ENCODE data around the gene LAMP1. TPM values are rescaled to one million over a fixed set of nuclear protein-coding genes. Genes with fewer than 3 reads are reported as not detected.
"Not testable (repeated sequence)": the region's sequence is repeated elsewhere in the genome, so short reads cannot be mapped to it uniquely, and the experiment has no call there.

LAMP1 gene
- total RNA-seq, 4 donors from 2014 or later = 97.9 to 151 (median 128) TPM

GRCh38 chr13:113302986-113303385, 5.9 kb downstream of the LAMP1 start:
- Histone ChIP-seq H3K36me3 (peaks cover 0 to 31% of the 10 kb centered on the region in 2 donors), H3K4me3 (no peak overlapping the region), H3K27ac (no peak overlapping the region), H3K27me3 (no peaks in the 10 kb centered on the region), H3K9me3 (no peaks in the 10 kb centered on the region), H3K4me1 (peaks cover 0 to 61% (median 10%) of the 10 kb centered on the region in 3 donors)
- 77 to 100% methylated on average over 1 to 3 of the region's 7 CpGs for WGBS, 2 donors (ENCODE audit: low coverage in 1 of 2)
- no peak for TF ChIP-seq EP300 (IDR thresholded peaks at IDR 0.05)
- TF ChIP-seq POLR2AphosphoS5 (IDR thresholded peaks at IDR 0.05) = no peak
- no peak for TF ChIP-seq POLR2A (IDR thresholded peaks at IDR 0.05)
- TF ChIP-seq, protein P1, sequence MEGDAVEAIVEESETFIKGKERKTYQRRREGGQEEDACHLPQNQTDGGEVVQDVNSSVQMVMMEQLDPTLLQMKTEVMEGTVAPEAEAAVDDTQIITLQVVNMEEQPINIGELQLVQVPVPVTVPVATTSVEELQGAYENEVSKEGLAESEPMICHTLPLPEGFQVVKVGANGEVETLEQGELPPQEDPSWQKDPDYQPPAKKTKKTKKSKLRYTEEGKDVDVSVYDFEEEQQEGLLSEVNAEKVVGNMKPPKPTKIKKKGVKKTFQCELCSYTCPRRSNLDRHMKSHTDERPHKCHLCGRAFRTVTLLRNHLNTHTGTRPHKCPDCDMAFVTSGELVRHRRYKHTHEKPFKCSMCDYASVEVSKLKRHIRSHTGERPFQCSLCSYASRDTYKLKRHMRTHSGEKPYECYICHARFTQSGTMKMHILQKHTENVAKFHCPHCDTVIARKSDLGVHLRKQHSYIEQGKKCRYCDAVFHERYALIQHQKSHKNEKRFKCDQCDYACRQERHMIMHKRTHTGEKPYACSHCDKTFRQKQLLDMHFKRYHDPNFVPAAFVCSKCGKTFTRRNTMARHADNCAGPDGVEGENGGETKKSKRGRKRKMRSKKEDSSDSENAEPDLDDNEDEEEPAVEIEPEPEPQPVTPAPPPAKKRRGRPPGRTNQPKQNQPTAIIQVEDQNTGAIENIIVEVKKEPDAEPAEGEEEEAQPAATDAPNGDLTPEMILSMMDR (IDR thresholded peaks at IDR 0.05) = no peak
- no peak for ATAC-seq

DNA sequence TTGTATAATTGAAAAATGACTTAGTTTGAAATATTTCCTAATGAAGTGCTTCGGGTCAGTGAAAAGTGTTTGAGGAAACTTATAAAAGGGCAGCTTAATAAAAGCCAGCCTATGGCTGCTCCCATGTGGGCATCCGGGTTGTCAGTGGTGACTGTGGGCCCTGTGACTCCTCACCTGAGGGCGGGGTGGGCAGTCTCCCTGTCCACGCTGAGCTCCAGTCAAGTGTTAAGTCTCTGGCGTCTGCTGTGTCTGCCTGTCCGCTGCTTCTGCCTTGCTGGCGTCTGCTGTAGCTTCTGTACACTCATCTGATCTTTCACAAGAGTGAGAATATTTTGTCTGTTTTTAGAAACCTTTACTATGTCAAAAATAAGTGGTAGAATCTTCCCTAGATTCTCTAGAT, 7.1 kb downstream of the LAMP1 start:
- ATAC-seq = no peak
- H3K27ac ChIP-seq = no peak overlapping the region
- no peaks in the 10 kb centered on the region for H3K27me3 ChIP-seq
- H3K4me1 ChIP-seq = peaks cover 0 to 50% (median 0%) of the 10 kb centered on the region in 3 donors
- TF ChIP-seq EP300 (IDR thresholded peaks at IDR 0.05) (no peak), POLR2A (IDR thresholded peaks at IDR 0.05) (no peak)
- TF ChIP-seq, protein P1 (IDR thresholded peaks at IDR 0.05) = no peak
- 81% methylated on average over 7 of the region's 7 CpGs for WGBS, 2 donors (ENCODE audit: low coverage in 1 of 2)
- peaks cover 0 to 36% of the 10 kb centered on the region in 2 donors for H3K36me3 ChIP-seq
- no peak overlapping the region for H3K4me3 ChIP-seq
- no peaks in the 10 kb centered on the region for H3K9me3 ChIP-seq

- Histone ChIP-seq H3K36me3 (peaks cover 0 to 47% of the 10 kb centered on the region in 2 donors), H3K4me1 (peaks cover 0 to 39% (median 0%) of the 10 kb centered on the region in 3 donors), H3K27me3 (no peaks in the 10 kb centered on the region), H3K9me3 (no peaks in the 10 kb centered on the region), H3K27ac (no peak overlapping the region), H3K4me3 (no peak overlapping the region)
- no peak for ATAC-seq
- TF ChIP-seq POLR2A (IDR thresholded peaks at IDR 0.05) = no peak
- no peak for TF ChIP-seq EP300 (IDR thresholded peaks at IDR 0.05)
- no peak for TF ChIP-seq POLR2AphosphoS5 (IDR thresholded peaks at IDR 0.05)
- TF ChIP-seq, protein P1 (IDR thresholded peaks at IDR 0.05) = no peak
- 41 to 58% methylated on average over 3 to 4 of the region's 7 CpGs for WGBS, 2 donors (ENCODE audit: low coverage in 1 of 2)
These were observed 8.2 kb downstream of the LAMP1 start for GRCh38 chr13:113305208-113305607.

DNA sequence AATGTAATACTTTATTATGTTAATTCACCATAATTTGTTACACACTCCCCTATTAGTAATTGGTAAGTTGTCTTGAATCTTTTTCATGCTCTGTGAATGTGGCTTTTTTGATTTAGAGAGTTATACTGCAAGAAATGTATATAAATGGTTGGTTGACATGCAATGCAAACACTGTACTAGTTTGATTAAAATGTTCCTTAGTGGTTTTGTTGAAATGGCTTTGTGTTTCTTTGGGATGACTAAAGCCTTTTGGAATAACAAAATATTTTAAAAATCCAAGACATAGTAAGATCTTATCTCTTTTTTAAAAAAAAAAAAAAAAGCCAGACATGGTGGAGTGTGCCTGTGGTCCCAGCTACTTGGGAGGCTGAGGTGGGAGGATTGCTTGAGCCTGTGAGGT, 10.5 kb downstream of the LAMP1 start:
- H3K27me3 ChIP-seq = no peaks in the 10 kb centered on the region
- H3K4me1 ChIP-seq = peaks cover 0 to 27% (median 0%) of the 10 kb centered on the region in 3 donors
- peaks cover 0 to 69% of the 10 kb centered on the region in 2 donors for H3K36me3 ChIP-seq
- no peak for ATAC-seq
- no peaks in the 10 kb centered on the region for H3K9me3 ChIP-seq
- no peak overlapping the region for H3K4me3 ChIP-seq
- TF ChIP-seq, protein P1 (IDR thresholded peaks at IDR 0.05) = no peak
- TF ChIP-seq POLR2AphosphoS5 (IDR thresholded peaks at IDR 0.05) (no peak), EP300 (IDR thresholded peaks at IDR 0.05) (no peak), POLR2A (IDR thresholded peaks at IDR 0.05) (no peak)
- H3K27ac ChIP-seq = no peak overlapping the region

DNA sequence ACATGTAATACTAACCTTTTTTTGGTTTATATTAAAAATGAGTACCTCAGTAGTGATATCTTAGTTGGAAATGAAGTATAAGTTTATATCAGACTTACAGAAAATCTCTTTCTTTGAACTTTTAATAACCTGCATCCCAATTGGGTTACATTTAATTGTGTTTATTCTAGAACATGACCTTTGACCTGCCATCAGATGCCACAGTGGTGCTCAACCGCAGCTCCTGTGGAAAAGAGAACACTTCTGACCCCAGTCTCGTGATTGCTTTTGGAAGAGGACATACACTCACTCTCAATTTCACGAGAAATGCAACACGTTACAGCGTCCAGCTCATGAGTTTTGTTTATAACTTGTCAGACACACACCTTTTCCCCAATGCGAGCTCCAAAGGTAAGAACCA, 12.4 kb downstream of the LAMP1 start:
- Histone ChIP-seq H3K9me3 (no peaks in the 10 kb centered on the region), H3K36me3 (peaks cover 0 to 68% of the 10 kb centered on the region in 2 donors), H3K4me3 (no peak overlapping the region), H3K27ac (no peak overlapping the region), H3K4me1 (peaks cover 0 to 10% (median 0%) of the 10 kb centered on the region in 3 donors), H3K27me3 (no peaks in the 10 kb centered on the region)
- WGBS, 2 donors (ENCODE audit: low coverage in 1 of 2) = 80 to 94% methylated on average over 1 to 6 of the region's 6 CpGs
- ATAC-seq = no peak
- TF ChIP-seq, protein P1 (IDR thresholded peaks at IDR 0.05) = no peak
- TF ChIP-seq EP300 (IDR thresholded peaks at IDR 0.05) (no peak), POLR2AphosphoS5 (IDR thresholded peaks at IDR 0.05) (no peak), POLR2A (IDR thresholded peaks at IDR 0.05) (no peak)

GRCh38 chr13:113314112-113314511, 17.1 kb downstream of the LAMP1 start:
- not testable (repeated sequence) for H3K9me3 ChIP-seq
- H3K36me3 ChIP-seq = peaks cover 0 to 81% of the 10 kb centered on the region in 2 donors

GRCh38 chr13:113314895-113315470, 17.9 kb downstream of the LAMP1 start:
- H3K27me3 ChIP-seq, H3K4me1 ChIP-seq, H3K4me3 ChIP-seq, H3K9me3 ChIP-seq, H3K27ac ChIP-seq, ATAC-seq: not testable (repeated sequence)
- WGBS, 2 donors (ENCODE audit: low coverage in 1 of 2) = 100% methylated on average over 2 of the region's 23 CpGs; no CpG with 5 or more reads in 1 of the 2 donors
- H3K36me3 ChIP-seq = peaks cover 0 to 81% of the 10 kb centered on the region in 2 donors

More at GRCh38 chr13:113314112-113314511, 17.1 kb downstream of the LAMP1 start:
- not testable (repeated sequence) for H3K27me3 ChIP-seq, H3K4me3 ChIP-seq, H3K27ac ChIP-seq, ATAC-seq, H3K4me1 ChIP-seq
- 100% methylated on average over 1 of the region's 20 CpGs; no CpG with 5 or more reads in 1 of the 2 donors for WGBS, 2 donors (ENCODE audit: low coverage in 1 of 2)
